Endothelial cell of umbilical vein (primary cell): ENCODE data around the gene PRCC. TPM values are rescaled to one million over a fixed set of nuclear protein-coding genes. Genes with fewer than 3 reads are reported as not detected.

Experiments
- BruUV-seq: library from RNA; stranded (reverse); fragments of 400-500 nt; replicated peaks from 2 replicates; lab custom pipeline; 2021; lab: Mats Ljungman, UMichigan
- CTCF ChIA-PET: fragments of 300-600, 350-600 bp; sonication (Branson Sonifier 250); formaldehyde crosslinking; loops from one replicate; lab custom pipeline; 2021; ENCODE audit warnings: antibody characterized with exemption, inconsistent platforms; lab: Charles Lee
- POLR2A ChIA-PET: fragments of 300-600, 350-600 bp; sonication (Branson Sonifier 250); formaldehyde crosslinking; loops from one replicate; lab custom pipeline; 2021; ENCODE audit warnings: antibody characterized with exemption, inconsistent platforms; lab: Charles Lee
- DNase-seq: peaks from one replicate; pipeline ENCODE4 v3.0.0-alpha.2; 2011; ENCODE audit warnings: low read depth, low spot score
- FAIRE-seq: peaks from 2 replicates; lab custom pipeline; 2011; peaks lifted over from hg19 to GRCh38; lab: Jason Lieb, UNC
- H2AFZ ChIP-seq: 2 replicates; pipeline ENCODE4 v1.6.0; 2012; ENCODE audit warnings: low read depth, low read length, control low read depth, inconsistent platforms
- H3K27ac ChIP-seq: 2 replicates; pipeline ENCODE4 v1.5.1; 2011; ENCODE audit warnings: low read depth, mild to moderate bottlenecking, control low read depth, low read length, moderate library complexity; ENCODE audit not compliant: insufficient read depth
- H3K27me3 ChIP-seq, 2 experiments: 2 replicates each; pipeline versions ENCODE4 v1.6.0 to v1.6.1; 2011; ENCODE audit warnings: low read length in 2 of 2, mixed read lengths in 1 of 2; ENCODE audit not compliant: control insufficient read depth in 2 of 2, insufficient read depth in 2 of 2
- H3K36me3 ChIP-seq, 2 experiments: 2 replicates in 1 of 2; 3 replicates in 1 of 2; pipeline ENCODE4 v1.5.1; 2011; ENCODE audit warnings: low read length in 2 of 2, mild to moderate bottlenecking in 1 of 2, moderate library complexity in 1 of 2; ENCODE audit not compliant: control insufficient read depth in 2 of 2, insufficient read depth in 2 of 2; ENCODE audit errors: extremely low read depth in 1 of 2
- H3K4me1 ChIP-seq: 3 replicates; pipeline ENCODE4 v1.5.1; 2011; ENCODE audit warnings: mild to moderate bottlenecking, low read length; ENCODE audit not compliant: control insufficient read depth, insufficient read depth; ENCODE audit errors: extremely low read depth
- H3K4me2 ChIP-seq: 2 replicates; pipeline ENCODE4 v1.6.1; 2011; ENCODE audit warnings: low read length, control low read depth, mixed read lengths; ENCODE audit not compliant: insufficient read depth
- H3K4me3 ChIP-seq, 3 experiments: fragments of 200-600 bp in 1 of 3; sonication (generic), shearing (Covaris generic) in 1 of 3; replicated peaks in 1 of 3; 2 replicates each; pipeline ENCODE4 v1.5.1; 2011 to 2016; ENCODE audit warnings: control low read depth in 3 of 3, low read length in 3 of 3, mild to moderate bottlenecking in 2 of 3, inconsistent platforms in 1 of 3, low read depth in 1 of 3, moderate library complexity in 1 of 3; ENCODE audit not compliant: insufficient read depth in 1 of 3
- H3K79me2 ChIP-seq: 2 replicates; pipeline ENCODE4 v1.6.0; 2012; ENCODE audit warnings: low read length, inconsistent platforms; ENCODE audit not compliant: control insufficient read depth, insufficient read depth
- H3K9ac ChIP-seq: replicated peaks from 2 replicates; pipeline ENCODE3; 2011; ENCODE audit warnings: low read length, control low read depth; ENCODE audit not compliant: insufficient read depth; ENCODE audit errors: extremely low read depth
- H3K9me1 ChIP-seq: replicated peaks from 3 replicates; pipeline ENCODE4 v1.6.0; 2011; ENCODE audit warnings: mild to moderate bottlenecking, low read length; ENCODE audit not compliant: control insufficient read depth, insufficient read depth; ENCODE audit errors: extremely low read depth
- H3K9me3 ChIP-seq: replicated peaks from 2 replicates; pipeline ENCODE4 v1.5.1; 2012; ENCODE audit warnings: low read length, inconsistent platforms; ENCODE audit not compliant: control insufficient read depth, insufficient read depth
- H4K20me1 ChIP-seq: replicated peaks from 2 replicates; pipeline ENCODE3; 2011; ENCODE audit warnings: mild to moderate bottlenecking, low read length; ENCODE audit not compliant: control insufficient read depth, insufficient read depth; ENCODE audit errors: extremely low read depth
- EZH2 ChIP-seq: IDR thresholded peaks from 2 replicates; pipeline ENCODE4 v1.6.1; 2012; ENCODE audit warnings: borderline replicate concordance, low read depth, mild to moderate bottlenecking, moderate library complexity, low read length, inconsistent platforms; ENCODE audit not compliant: severe bottlenecking
- FOS ChIP-seq: IDR thresholded peaks from 2 replicates; pipeline ENCODE4 v1.6.1; 2011; ENCODE audit warnings: mild to moderate bottlenecking, low read length, moderate library complexity, borderline replicate concordance; ENCODE audit not compliant: insufficient read depth
- GATA2 ChIP-seq: IDR thresholded peaks from 2 replicates; pipeline ENCODE4 v1.7.0; 2011; ENCODE audit warnings: low read depth, mild to moderate bottlenecking, moderate library complexity, mixed read lengths, low read length; ENCODE audit not compliant: insufficient read length, insufficient read depth
- JUN ChIP-seq: IDR thresholded peaks from 2 replicates; pipeline ENCODE4 v1.6.1; 2011; ENCODE audit warnings: borderline replicate concordance, low read depth; ENCODE audit not compliant: insufficient read length, insufficient read depth
- MYC ChIP-seq: IDR thresholded peaks from one replicate; pipeline ENCODE4 v1.6.1; 2011; ENCODE audit warnings: mild to moderate bottlenecking, low read depth, low read length
- POLR2A ChIP-seq: IDR thresholded peaks from 2 replicates; pipeline ENCODE4 v1.6.1; 2012; ENCODE audit warnings: low read depth, mild to moderate bottlenecking, control low read depth, low read length
- POLR2AphosphoS5 ChIP-seq: IDR thresholded peaks from 2 replicates; pipeline ENCODE4 v1.6.1; 2012; ENCODE audit warnings: low read depth, mild to moderate bottlenecking, control low read depth, low read length, moderate library complexity; ENCODE audit not compliant: insufficient read depth
- dilution Hi-C: fragments of 300-500 bp; cut with MboI; formaldehyde crosslinking; loops from one replicate; pipeline ENCODE4 v1.15.0; 2019; ENCODE audit warnings: low sequenced_read_pairs; ENCODE audit not compliant: extremely low pct_ligation_motif_present
- intact Hi-C: fragments of 100-400 bp; cut with micrococcal nuclease; formaldehyde crosslinking; loops from one replicate; pipeline ENCODE4 v1.10.0; 2022
- polyA plus RNA-seq, 4 experiments: library from polyadenylated mRNA; depleted of rRNA in 3 of 4; stranded (reverse) in 3 of 4; unstranded in 1 of 4; fragments of >200 nt; gene quantifications; 2 replicates each; pipeline versions ENCODE4 v1.2.1 to v1.2.3, GENCODE V29; 2011 to 2012; ENCODE audit warnings: missing spikeins in 1 of 4
- total RNA-seq: library from RNA; stranded (reverse); gene quantifications from 2 replicates; pipeline ENCODE4 v1.2.3, GENCODE V29; 2021
- TF ChIP-seq, protein P1 (sequence below), 2 donors: IDR thresholded peaks; 1 replicate in 1 of 2; 2 replicates in 1 of 2; pipeline ENCODE4 v1.5.1; 2011; ENCODE audit warnings: low read length in 2 of 2, mild to moderate bottlenecking in 2 of 2, moderate library complexity in 2 of 2, control low read depth in 1 of 2, inconsistent platforms in 1 of 2, low read depth in 1 of 2; ENCODE audit not compliant: insufficient read depth in 1 of 2; ENCODE audit errors: extremely low read depth in 1 of 2
- TF ChIP-seq, protein P2 (sequence below): IDR thresholded peaks from 2 replicates; pipeline ENCODE4 v1.6.1; 2011; ENCODE audit not compliant: insufficient read depth, insufficient read length

Gene PRCC
- total and polyA plus RNA-seq, 2 donors (not counting 3 experiments of a cell fraction or from before 2014, with no cell fraction given): 71.5 to 77.4 TPM

- H3K9me3 ChIP-seq: no peaks in the 10 kb centered on the region
- H3K4me1 ChIP-seq: peaks cover 3% of the 10 kb centered on the region
- dilution Hi-C loops: no loop called here
- no peak overlapping the region for H3K9ac ChIP-seq
- BruUV-seq: no TSS peak
- ChIA-PET POLR2A (no interaction called here), CTCF (interaction anchor here (0.6 to 4.5 kb wide), 7 partner anchors 12 to 90 kb away, joined by 3 to 144 read pairs (median 35); partner anchors contain the start of genes INSRR, LRRC71 and NTRK1)
- intact Hi-C loops: no loop called here
- FAIRE-seq: no peak
- no peaks in the 10 kb centered on the region for H3K36me3 ChIP-seq
- H3K9me1 ChIP-seq: no peaks in the 10 kb centered on the region
- H3K27ac ChIP-seq: no peak overlapping the region
- H3K79me2 ChIP-seq: no peaks in the 10 kb centered on the region
- H2AFZ ChIP-seq: no peak overlapping the region
- TF ChIP-seq MYC (no peak), JUN (no peak), POLR2AphosphoS5 (no peak), POLR2A (no peak), GATA2 (no peak), EZH2 (no peak), FOS (no peak)
- TF ChIP-seq, protein P1, sequence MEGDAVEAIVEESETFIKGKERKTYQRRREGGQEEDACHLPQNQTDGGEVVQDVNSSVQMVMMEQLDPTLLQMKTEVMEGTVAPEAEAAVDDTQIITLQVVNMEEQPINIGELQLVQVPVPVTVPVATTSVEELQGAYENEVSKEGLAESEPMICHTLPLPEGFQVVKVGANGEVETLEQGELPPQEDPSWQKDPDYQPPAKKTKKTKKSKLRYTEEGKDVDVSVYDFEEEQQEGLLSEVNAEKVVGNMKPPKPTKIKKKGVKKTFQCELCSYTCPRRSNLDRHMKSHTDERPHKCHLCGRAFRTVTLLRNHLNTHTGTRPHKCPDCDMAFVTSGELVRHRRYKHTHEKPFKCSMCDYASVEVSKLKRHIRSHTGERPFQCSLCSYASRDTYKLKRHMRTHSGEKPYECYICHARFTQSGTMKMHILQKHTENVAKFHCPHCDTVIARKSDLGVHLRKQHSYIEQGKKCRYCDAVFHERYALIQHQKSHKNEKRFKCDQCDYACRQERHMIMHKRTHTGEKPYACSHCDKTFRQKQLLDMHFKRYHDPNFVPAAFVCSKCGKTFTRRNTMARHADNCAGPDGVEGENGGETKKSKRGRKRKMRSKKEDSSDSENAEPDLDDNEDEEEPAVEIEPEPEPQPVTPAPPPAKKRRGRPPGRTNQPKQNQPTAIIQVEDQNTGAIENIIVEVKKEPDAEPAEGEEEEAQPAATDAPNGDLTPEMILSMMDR (IDR thresholded peaks at IDR 0.05; ENCODE audit: extremely low read depth in 1 of 2, insufficient read depth in 1 of 2, low read depth in 1 of 2, low read length in 2 of 2): no peak
- TF ChIP-seq, protein P2, sequence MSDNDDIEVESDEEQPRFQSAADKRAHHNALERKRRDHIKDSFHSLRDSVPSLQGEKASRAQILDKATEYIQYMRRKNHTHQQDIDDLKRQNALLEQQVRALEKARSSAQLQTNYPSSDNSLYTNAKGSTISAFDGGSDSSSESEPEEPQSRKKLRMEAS: no peak
- H3K4me2 ChIP-seq: no peak overlapping the region
- H4K20me1 ChIP-seq: no peaks in the 10 kb centered on the region
- peaks cover 39 to 50% of the 10 kb centered on the region in 2 experiments for H3K27me3 ChIP-seq
- DNase-seq: no peak
- H3K4me3 ChIP-seq: no peak overlapping the region
Observed at GRCh38 chr1:156836041-156836654, 68.8 kb downstream of the PRCC start.
